PC-9 (cell line): ENCODE measurements around the gene SH3RF1.

ENCODE experiments used
- EZH2 ChIP-seq: fragments of 200-600 bp; sonication (generic); IDR thresholded peaks from 2 replicates; pipeline ENCODE4 v1.8.0; 2017; ENCODE audit warnings: antibody characterized with exemption, low read depth
- TF ChIP-seq, protein P1 (sequence below): fragments of 200-600 bp; sonication (generic); conservative IDR thresholded peaks from 2 replicates; pipeline ENCODE4 v1.6.1; 2017; ENCODE audit warnings: mixed run types, antibody characterized with exemption, mild to moderate bottlenecking, moderate library complexity

- TF ChIP-seq, protein P1, sequence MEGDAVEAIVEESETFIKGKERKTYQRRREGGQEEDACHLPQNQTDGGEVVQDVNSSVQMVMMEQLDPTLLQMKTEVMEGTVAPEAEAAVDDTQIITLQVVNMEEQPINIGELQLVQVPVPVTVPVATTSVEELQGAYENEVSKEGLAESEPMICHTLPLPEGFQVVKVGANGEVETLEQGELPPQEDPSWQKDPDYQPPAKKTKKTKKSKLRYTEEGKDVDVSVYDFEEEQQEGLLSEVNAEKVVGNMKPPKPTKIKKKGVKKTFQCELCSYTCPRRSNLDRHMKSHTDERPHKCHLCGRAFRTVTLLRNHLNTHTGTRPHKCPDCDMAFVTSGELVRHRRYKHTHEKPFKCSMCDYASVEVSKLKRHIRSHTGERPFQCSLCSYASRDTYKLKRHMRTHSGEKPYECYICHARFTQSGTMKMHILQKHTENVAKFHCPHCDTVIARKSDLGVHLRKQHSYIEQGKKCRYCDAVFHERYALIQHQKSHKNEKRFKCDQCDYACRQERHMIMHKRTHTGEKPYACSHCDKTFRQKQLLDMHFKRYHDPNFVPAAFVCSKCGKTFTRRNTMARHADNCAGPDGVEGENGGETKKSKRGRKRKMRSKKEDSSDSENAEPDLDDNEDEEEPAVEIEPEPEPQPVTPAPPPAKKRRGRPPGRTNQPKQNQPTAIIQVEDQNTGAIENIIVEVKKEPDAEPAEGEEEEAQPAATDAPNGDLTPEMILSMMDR, result no peak
- no peak for TF ChIP-seq EZH2
Measured at GRCh38 chr4:169154121-169154520, 116.6 kb downstream of the SH3RF1 start.
